GM18505 (cell line): ENCODE results near the gene ADGRD2.

ENCODE experiments used
- ATAC-seq: cut with Tn5 transposase; IDR thresholded peaks from one replicate; pipeline ENCODE4 v1.9.1; 2021; ENCODE audit not compliant: unreplicated experiment
- POLR2A ChIP-seq: IDR thresholded peaks from 4 replicates; pipeline ENCODE4 v1.6.1; 2011; ENCODE audit warnings: borderline replicate concordance; ENCODE audit not compliant: insufficient read depth, insufficient read length; ENCODE audit errors: extremely low read depth

ADGRD2 gene, protein sequence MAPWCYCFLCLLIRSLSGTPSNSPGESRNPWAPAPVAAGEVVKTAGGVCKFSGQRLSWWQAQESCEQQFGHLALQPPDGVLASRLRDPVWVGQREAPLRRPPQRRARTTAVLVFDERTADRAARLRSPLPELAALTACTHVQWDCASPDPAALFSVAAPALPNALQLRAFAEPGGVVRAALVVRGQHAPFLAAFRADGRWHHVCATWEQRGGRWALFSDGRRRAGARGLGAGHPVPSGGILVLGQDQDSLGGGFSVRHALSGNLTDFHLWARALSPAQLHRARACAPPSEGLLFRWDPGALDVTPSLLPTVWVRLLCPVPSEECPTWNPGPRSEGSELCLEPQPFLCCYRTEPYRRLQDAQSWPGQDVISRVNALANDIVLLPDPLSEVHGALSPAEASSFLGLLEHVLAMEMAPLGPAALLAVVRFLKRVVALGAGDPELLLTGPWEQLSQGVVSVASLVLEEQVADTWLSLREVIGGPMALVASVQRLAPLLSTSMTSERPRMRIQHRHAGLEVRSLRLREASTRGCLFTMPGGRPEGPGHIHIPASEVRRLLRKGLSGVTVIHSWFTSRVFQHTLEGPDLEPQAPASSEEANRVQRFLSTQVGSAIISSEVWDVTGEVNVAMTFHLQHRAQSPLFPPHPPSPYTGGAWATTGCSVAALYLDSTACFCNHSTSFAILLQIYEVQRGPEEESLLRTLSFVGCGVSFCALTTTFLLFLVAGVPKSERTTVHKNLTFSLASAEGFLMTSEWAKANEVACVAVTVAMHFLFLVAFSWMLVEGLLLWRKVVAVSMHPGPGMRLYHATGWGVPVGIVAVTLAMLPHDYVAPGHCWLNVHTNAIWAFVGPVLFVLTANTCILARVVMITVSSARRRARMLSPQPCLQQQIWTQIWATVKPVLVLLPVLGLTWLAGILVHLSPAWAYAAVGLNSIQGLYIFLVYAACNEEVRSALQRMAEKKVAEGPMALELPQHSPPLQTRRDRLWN

DNA sequence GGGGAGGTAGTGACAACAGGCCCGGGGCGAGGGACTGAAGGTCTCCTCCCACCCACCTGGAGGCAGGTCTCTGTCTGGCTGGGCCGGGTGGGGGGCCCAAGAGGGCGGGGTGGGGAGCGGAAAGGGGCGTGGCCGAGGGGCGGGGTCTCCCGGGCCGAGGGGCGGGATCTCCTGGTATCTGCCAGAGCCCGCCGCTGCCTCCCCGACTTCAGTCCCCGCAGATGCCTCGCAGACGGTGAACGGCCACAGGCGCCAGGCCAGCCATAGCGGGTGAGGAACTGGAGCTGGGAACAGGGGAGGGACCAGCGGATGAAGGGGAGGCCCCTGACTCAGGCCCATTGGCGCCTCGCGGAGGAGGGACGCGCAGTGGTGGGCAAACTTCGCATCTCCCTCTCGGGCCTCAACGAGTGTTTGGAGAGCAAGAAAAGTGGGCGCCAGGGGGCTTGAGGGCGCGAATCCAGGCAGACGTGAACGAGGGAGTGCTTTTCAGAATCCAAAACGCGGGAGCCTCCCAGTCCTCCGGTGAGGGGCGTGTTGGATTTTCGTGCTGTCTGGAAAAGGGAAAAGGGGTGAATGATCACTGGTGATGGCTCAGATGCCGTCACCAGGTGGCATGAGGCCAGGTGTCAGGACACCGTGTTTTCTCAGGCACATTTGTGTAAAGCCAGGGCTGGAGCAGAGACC lies at the start of gene ADGRD2:
TSS of gene ADGRD2 (plus strand) at position 211 of the 684 bp plus-strand sequence. CDS start 1,216 bp downstream, outside the sequence.
- no peak for ATAC-seq
- no peak for TF ChIP-seq POLR2A

DNA sequence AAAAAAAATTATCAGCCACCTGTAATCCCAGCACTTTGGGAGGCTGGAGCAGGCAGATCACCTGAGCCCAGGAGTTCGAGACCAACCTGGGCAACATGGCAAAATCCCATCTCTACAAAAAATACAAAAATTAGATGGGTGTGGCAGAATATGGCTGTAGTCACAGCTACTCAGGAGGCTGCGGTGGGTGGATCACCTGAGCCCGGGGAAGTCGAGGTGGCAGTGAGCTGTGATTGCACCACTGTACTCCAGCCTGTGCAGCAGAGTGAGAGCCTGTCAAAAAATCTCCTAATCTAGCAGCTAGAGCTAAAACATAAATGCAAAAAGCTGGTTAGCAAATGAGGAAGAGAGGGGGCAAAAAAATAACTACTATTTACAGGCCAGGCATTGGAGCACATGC lies 47.0 kb upstream of the ADGRD2 start:
- ATAC-seq: no peak
- TF ChIP-seq POLR2A: no peak

DNA sequence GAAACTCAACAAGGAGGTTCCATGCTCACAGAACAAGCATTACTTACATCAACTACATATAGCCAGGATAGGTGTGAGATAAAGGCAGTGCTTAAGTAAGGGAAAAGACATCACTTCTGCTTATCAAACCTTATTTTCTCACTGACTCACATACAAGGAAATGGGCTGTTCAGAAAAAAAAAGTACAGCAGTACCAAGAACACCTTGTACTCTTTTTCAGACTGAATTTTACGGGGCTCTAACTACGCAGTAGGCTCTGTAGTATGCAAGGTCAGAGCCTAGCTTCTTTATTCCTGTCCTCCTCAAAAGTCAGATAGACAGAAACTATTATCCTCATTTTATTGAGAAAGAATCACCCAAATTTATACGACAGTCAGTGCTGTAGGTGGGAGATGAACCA lies 40.8 kb upstream of the ADGRD2 start:
- ATAC-seq: no peak
- TF ChIP-seq POLR2A: no peak

DNA sequence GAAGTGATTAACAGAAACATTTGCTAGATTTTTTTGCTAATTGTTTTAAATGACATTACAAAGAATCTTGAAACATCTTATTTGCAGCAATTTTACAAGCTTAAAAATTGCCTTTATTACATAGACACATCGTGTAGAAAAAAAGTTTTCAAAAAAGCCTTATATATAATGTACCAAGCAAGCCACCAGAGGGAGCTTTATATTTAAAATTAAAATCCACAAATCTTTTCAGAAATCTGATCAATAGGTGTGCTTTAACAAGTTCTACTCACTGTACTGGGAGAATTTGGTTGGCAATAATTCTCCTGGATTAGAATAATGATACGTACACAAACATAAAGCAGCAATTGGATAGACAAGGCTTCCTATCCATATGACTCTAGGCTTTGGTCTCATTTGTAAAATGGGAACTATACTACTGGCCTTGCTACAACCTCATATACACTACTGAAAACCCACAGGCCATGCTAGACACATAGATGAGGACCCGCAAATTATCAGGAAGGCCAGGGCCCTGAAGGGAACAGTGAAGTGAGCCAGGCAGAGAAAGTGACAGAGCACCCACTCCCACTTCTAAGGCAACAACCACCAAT lies 39.8 kb upstream of the ADGRD2 start:
- TF ChIP-seq POLR2A: no peak
- ATAC-seq: no peak

DNA sequence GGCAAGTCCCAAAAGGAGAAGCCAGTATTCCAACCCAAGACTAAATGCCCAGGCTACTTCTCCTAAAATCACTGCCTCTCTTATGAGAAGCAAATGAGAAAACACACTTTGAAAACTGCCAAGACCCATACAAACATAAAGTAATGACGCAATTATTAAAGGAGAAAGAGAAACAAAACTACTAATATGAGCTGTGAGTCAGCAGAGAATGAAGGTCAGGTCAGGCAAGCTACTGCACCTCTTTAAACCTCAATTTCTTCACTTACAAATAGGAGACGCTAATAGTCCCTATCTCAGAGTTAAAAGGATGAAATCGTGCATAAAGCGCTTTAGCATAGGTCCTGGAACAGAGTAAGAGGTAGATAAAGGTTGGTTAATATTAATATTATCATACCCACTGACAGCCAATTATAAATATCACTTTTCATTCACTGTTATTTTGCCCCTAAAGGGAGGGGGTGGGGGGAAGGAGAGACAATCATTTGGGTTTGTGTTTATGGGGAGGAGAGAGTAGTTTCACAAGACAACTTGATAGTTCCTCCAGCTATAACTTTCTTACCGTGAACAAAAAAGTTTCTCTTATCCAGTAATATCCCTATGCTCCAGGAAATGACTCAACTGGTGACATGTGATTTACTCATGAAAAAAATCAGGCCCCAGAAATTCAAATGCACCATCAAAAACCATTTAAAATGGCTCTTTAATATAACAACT lies 38.6 kb upstream of the ADGRD2 start:
- no peak for ATAC-seq
- TF ChIP-seq POLR2A: no peak

DNA sequence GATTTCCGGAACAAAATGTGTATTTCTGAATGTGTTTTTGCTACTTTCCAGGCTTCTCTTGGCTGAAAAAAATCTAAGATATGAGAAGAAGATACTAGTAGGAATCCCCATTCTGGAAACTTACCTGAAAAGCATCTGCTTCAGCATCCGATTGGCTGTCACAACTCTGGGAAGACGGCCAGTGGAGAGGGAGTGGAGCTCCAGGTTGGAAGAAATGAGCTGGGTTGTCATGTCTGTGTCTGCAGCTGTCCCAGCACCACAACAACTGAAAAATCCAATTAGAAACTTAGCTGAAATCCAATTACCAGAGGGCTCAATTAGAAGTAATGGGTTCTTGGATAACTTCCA lies 38.0 kb upstream of the ADGRD2 start:
- ATAC-seq: no peak
- TF ChIP-seq POLR2A: no peak

DNA sequence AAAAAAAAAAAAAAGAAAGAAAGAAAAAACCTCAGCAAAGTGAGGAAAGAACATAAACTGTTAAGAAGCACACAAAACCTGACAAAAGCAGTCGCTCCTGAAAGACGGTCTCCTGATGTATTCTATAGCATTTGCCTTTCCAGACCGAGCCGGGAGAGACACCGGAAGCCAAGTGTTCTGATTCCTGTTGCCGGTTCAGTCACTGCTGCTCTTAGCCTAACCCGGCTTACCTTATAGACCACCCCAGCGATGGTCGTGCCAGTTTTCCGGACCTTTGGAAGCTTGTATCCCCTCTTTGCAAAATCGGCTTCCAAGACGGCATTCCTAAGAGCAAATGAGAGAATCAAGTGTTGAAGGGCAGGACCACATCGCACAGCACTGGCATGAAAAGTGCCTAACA lies 35.6 kb upstream of the ADGRD2 start:
- no peak for ATAC-seq
- TF ChIP-seq POLR2A: no peak

DNA sequence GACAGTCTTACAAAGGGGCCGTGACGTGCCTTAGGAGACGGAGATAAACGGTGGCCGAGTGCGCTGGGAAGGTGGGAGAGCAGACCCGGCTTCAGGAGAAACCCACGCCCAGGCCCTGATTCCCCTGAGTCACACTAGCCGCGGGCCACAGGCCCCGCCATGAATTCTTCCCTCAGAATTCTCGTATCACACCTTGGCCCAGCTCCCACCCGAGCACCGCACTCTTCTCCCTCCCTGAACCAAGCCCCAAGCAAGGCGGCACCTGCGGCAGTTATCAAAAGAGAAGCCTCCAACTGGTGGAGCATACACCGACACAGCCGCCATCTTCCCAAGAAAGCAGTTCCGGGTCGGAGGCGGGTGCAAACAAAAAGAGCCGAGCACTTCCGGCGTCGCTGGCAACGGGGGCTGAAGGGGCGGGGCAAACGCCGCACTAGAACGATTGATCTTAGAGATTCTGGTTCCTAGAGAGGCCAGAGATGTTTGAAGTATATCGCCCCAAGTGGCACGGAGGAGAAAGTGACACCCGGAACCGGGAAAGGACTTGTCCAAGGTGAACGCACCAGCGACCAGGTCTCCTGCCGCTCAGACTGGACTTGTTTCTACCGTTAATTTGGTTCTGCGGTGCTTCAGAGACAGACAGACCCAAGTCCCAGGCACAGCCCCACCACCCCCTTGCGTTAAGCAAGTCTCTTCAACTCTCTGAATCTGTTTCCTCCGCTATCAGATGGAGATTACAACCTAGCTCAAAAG lies 35.0 kb upstream of the ADGRD2 start, which contains the start of gene PSMB7:
TSS of gene PSMB7 (minus strand) at position 341 of the 750 bp plus-strand sequence. CDS start at position 324, 17 bp downstream.
- ATAC-seq: peak; percentile 92
- TF ChIP-seq POLR2A: peak; percentile 67

DNA sequence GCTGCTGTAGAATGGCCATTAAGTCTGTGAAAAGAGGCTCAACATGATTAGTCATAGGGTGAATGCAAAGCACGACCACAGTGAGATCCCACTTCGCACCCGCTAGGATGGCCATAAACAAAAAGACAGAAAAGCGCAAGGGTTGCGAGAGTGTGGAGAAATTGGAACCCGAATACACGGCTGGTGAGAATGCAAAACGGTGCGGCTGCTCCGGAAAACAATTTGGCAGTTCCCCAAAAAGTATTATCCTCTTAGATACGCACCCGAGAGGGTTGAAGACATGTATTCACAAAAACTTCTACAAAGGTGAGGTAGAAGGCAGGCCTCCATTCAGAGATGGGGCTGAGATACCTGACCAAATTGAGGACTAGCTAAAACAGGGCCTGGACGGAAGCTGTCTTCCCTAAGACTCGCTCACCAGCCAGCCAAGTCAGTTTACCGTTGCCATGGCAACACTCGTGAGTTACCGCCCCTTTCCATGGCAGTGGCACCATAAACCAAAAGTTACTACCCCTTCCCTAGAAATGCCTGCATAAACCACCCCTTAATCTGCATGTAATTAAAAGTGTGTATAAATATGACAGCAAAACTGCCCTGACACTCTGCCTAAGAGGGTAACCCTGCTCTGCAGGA lies 34.3 kb upstream of the ADGRD2 start:
- TF ChIP-seq POLR2A: no peak
- no peak for ATAC-seq

DNA sequence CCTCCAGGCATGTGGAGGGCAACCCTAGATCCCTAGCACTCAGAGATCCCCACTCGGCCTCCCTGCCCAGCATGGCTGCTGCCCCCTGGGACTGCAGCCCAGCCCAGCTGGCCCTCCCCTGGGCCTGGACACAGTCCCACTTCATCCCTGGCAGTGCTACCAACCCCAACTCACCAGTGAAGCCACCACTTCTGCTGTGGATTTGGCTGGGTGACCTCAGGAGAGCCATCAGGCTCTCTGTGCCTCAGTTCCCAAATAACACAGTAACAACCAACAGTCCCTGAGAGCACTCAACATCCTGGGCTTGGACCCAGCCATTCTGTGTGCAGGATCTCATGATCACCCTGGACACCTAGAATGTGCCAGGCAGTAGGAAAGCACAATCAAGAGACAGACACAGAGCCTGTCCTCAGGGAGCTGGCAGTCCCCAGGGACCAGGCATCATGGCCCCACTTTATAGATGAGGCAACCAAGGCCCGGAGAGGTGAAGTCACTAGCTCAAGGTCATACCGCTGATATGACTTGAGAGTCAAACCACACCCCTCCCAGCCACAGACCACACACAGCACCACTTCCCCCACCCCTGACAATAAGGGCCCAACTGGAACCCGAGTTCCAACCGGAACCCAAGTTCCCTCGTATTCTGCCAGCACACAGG lies 30.3 kb upstream of the ADGRD2 start:
- TF ChIP-seq POLR2A: no peak

DNA sequence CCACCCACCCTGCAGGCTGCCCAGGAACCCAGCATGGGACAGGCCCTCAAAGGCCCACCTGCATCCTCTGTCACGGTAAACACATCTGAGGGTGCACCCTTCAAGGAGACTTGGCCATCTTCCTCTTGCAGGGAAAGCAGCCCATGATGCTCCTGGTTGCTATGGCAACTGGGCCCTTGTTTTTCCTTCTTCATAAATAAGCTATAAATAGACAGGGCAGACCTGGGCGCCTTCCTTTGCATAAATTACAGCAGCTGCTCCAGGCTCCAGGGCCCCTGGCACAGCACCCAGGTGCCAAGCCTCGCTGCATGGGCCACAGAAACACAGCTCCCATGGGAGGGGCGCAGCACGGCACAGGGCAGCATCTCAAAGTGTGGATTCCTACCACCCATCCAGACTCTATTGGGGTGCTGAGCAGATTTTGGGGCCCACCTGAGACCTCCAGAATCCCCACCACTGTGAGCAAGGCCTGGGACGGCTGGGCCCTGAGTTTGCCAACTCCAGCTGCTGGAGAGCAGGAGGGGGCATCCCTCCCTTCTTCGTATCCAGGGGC lies 29.2 kb upstream of the ADGRD2 start:
- no peak for ATAC-seq

More for the DNA sequence above, 30.3 kb upstream of the ADGRD2 start:
- ATAC-seq: no peak

DNA sequence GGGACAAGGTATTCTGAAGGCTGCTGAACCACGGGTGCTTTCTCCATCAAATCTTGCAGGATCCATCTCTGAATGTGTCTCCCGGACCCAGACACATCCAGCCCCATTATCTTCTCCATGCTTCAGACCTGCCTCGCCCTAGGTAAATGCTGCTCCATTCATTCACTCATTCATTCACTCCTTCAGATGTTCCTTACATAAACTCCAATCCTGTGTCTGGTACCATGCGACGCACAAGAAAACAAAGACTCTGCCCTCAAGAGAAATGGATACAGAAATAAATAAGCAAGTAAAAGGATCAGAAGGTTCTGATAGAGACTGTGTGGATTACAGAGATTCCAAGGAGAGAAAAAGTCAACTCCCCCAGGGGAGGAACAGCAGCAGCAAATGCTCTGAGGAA lies 27.1 kb upstream of the ADGRD2 start:
- ATAC-seq: no peak
- no peak for TF ChIP-seq POLR2A

More for the DNA sequence above, 29.2 kb upstream of the ADGRD2 start:
- TF ChIP-seq POLR2A: no peak
